T-helper 1 cell treated with Interleukin-12 subunit alpha and Interleukin-12 subunit beta and Interleukin-4 antibody, amounts not matched to agents 30 μg/mL and 1 μg/mL, for 36 hours (primary cell): ENCODE data around the gene TGM1.

Experiments used
- H3K27ac Mint-ChIP-seq: one replicate; pipeline ENCODE4 v1.8.0; 2021; ENCODE audit warnings: mild to moderate bottlenecking, mixed read lengths
- H3K27me3 Mint-ChIP-seq: one replicate; pipeline ENCODE4 v1.8.0; 2021; ENCODE audit warnings: low read depth, mixed read lengths
- H3K36me3 Mint-ChIP-seq: one replicate; pipeline ENCODE4 v1.8.0; 2021; ENCODE audit warnings: low read depth, mixed read lengths
- H3K4me1 Mint-ChIP-seq: one replicate; pipeline ENCODE4 v1.8.0; 2021; ENCODE audit warnings: low read depth, mixed read lengths
- H3K4me3 Mint-ChIP-seq: one replicate; pipeline ENCODE4 v1.8.0; 2021; ENCODE audit warnings: mild to moderate bottlenecking, moderate library complexity, mixed read lengths
- H3K9me3 Mint-ChIP-seq: one replicate; pipeline ENCODE4 v1.8.0; 2021; ENCODE audit warnings: mixed read lengths

The TGM1 gene

GRCh38 chr14:24281636-24282035 is 18.7 kb upstream of the TGM1 start:
- no peaks in the 10 kb centered on the region for H3K9me3 Mint-ChIP-seq
- H3K4me1 Mint-ChIP-seq: peaks cover 19% of the 10 kb centered on the region
- H3K4me3 Mint-ChIP-seq: no peak overlapping the region
- no peak overlapping the region for H3K27ac Mint-ChIP-seq
- peaks cover 2% of the 10 kb centered on the region for H3K36me3 Mint-ChIP-seq
- peaks cover 15% of the 10 kb centered on the region for H3K27me3 Mint-ChIP-seq

- Mint-ChIP-seq H3K9me3 (no peaks in the 10 kb centered on the region), H3K36me3 (peaks cover 2% of the 10 kb centered on the region), H3K4me3 (no peak overlapping the region), H3K4me1 (peaks cover 19% of the 10 kb centered on the region), H3K27ac (peak overlapping the region; percentile 38), H3K27me3 (peaks cover 11% of the 10 kb centered on the region)
Observed at GRCh38 chr14:24280797-24281460, 18.0 kb upstream of the TGM1 start.

GRCh38 chr14:24279301-24280186 is 16.6 kb upstream of the TGM1 start:
- Mint-ChIP-seq H3K4me3 (peak overlapping the region; percentile 14), H3K27me3 (peaks cover 5% of the 10 kb centered on the region), H3K27ac (peak overlapping the region; percentile 70), H3K36me3 (peaks cover 2% of the 10 kb centered on the region), H3K9me3 (no peaks in the 10 kb centered on the region), H3K4me1 (peaks cover 22% of the 10 kb centered on the region)

DNA sequence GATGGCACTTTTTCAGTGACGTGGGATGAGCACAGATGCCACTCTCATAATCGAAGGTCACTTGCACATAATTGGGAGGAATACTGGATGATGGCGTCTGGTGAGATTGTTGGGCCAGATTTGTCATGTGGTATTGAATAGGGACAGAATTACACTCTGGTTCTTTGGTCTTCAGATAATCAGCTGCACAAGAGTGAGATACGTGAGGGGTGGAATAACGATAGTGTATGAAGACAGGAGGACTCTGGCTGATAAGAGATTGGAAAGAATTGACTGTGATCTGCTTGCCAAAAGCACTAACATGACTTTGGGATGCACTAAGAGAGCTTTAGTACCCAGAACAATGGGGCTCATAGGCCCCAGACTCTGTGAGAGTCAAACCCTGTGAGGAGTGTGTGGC is 15.4 kb upstream of the TGM1 start:
- Mint-ChIP-seq H3K36me3 (peaks cover 2% of the 10 kb centered on the region), H3K4me1 (peaks cover 32% of the 10 kb centered on the region), H3K27me3 (no peaks in the 10 kb centered on the region), H3K4me3 (no peak overlapping the region), H3K9me3 (no peaks in the 10 kb centered on the region), H3K27ac (peak overlapping the region; percentile 39)

- Mint-ChIP-seq H3K27me3 (no peaks in the 10 kb centered on the region), H3K4me3 (no peak overlapping the region), H3K36me3 (peaks cover 2% of the 10 kb centered on the region), H3K27ac (no peak overlapping the region), H3K4me1 (peaks cover 36% of the 10 kb centered on the region), H3K9me3 (no peaks in the 10 kb centered on the region)
Observed at GRCh38 chr14:24277606-24278321, 14.8 kb upstream of the TGM1 start.

GRCh38 chr14:24277071-24277470 is 14.1 kb upstream of the TGM1 start:
- Mint-ChIP-seq H3K36me3 (peaks cover 2% of the 10 kb centered on the region), H3K4me3 (no peak overlapping the region), H3K4me1 (peaks cover 43% of the 10 kb centered on the region), H3K27ac (peak overlapping the region; percentile 37), H3K9me3 (no peaks in the 10 kb centered on the region), H3K27me3 (no peaks in the 10 kb centered on the region)

GRCh38 chr14:24274101-24274543 is 11.1 kb upstream of the TGM1 start:
- no peaks in the 10 kb centered on the region for H3K9me3 Mint-ChIP-seq
- H3K27me3 Mint-ChIP-seq: no peaks in the 10 kb centered on the region
- peaks cover 51% of the 10 kb centered on the region for H3K4me1 Mint-ChIP-seq
- H3K27ac Mint-ChIP-seq: peak overlapping the region; percentile 87
- peaks cover 10% of the 10 kb centered on the region for H3K36me3 Mint-ChIP-seq
- H3K4me3 Mint-ChIP-seq: peak overlapping the region; percentile 33

DNA sequence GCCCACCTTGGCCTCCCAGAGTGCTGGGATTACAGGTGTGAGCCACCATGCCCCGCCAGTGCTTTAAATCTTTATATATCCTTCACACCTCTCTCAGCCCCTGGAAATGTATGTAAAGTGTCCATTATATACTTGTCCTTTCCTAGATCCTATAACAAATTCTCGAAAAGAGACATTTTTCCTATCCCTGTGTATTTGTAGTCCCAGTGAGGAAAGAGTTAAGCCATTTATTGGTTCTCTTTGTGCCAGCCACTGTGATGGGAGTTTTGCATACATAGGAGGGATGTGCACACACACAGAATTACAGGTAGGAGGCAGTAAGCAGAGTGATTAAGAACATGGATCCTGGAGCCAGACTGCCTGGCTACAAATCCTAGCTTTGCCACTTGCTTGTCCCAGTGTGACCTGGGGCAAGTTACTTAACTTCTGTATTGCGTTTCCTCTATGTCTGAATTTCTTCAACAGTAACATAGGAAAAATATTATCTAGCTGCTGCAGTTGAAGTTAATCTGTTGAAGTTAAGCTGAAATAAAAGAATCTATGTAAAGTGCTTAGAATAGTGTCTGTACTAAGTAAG is 10.5 kb upstream of the TGM1 start:
- H3K4me1 Mint-ChIP-seq: peaks cover 47% of the 10 kb centered on the region

GRCh38 chr14:24272467-24272866 is 9.5 kb upstream of the TGM1 start:
- Mint-ChIP-seq H3K4me3 (peak overlapping the region; percentile 93), H3K36me3 (peaks cover 12% of the 10 kb centered on the region), H3K27ac (peak overlapping the region; percentile 96), H3K9me3 (no peaks in the 10 kb centered on the region), H3K27me3 (no peaks in the 10 kb centered on the region), H3K4me1 (peaks cover 44% of the 10 kb centered on the region)

More for the DNA sequence above, 10.5 kb upstream of the TGM1 start:
- no peaks in the 10 kb centered on the region for H3K9me3 Mint-ChIP-seq
- H3K27me3 Mint-ChIP-seq: no peaks in the 10 kb centered on the region
- peaks cover 12% of the 10 kb centered on the region for H3K36me3 Mint-ChIP-seq
- H3K27ac Mint-ChIP-seq: peak overlapping the region; percentile 87
- H3K4me3 Mint-ChIP-seq: peak overlapping the region; percentile 41

- Mint-ChIP-seq H3K4me1 (peaks cover 40% of the 10 kb centered on the region), H3K36me3 (peaks cover 15% of the 10 kb centered on the region), H3K27me3 (no peaks in the 10 kb centered on the region), H3K27ac (peak overlapping the region; percentile 96), H3K4me3 (peak overlapping the region; percentile 93), H3K9me3 (no peaks in the 10 kb centered on the region)
Observed at GRCh38 chr14:24271834-24272263, 8.9 kb upstream of the TGM1 start.

DNA sequence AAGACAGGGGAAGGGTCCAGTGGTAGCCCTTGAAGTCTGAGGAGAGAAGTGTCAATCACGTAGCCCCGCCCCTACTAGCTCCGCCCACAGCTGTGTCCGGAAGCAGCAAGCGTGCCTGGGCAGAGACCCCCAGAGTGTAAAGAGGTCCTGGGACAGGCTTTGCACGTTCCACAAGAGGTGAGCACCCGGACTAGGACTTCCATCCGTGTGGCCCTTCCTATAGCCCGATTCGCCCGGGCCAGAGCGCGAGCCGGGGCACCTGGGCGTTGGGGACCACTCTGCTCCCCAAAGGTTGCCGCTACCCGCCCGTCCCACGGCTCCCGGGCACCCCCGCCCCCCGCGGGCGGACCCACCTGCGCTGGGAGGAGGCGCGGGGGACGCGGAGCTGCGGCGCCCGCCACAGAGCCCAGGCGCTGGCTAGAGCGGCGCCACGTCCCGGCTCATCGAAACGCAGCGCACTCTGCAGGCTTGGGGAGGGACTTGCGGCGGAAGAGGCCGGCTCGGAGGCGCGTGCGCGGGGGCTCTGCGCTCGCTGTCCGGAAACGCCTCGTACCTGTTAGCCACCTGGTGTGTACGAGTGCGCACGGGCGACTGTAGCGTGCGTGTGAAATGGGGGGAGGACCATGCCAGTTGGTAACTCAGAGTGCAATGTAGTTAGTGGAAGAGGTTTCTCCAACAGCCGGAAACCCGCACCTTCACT is 8.3 kb upstream of the TGM1 start, which contains the start of gene RABGGTA:
TSS of gene RABGGTA (minus strand) at position 464 of the 700 bp plus-strand sequence. CDS start 482 bp downstream, outside the sequence.
- Mint-ChIP-seq H3K27me3 (no peaks in the 10 kb centered on the region), H3K4me3 (peak within 1 kb of the TSS; percentile 93), H3K27ac (peak within 1 kb of the TSS; percentile 96), H3K36me3 (peaks cover 21% of the 10 kb centered on the region), H3K9me3 (no peaks in the 10 kb centered on the region), H3K4me1 (peaks cover 39% of the 10 kb centered on the region)

DNA sequence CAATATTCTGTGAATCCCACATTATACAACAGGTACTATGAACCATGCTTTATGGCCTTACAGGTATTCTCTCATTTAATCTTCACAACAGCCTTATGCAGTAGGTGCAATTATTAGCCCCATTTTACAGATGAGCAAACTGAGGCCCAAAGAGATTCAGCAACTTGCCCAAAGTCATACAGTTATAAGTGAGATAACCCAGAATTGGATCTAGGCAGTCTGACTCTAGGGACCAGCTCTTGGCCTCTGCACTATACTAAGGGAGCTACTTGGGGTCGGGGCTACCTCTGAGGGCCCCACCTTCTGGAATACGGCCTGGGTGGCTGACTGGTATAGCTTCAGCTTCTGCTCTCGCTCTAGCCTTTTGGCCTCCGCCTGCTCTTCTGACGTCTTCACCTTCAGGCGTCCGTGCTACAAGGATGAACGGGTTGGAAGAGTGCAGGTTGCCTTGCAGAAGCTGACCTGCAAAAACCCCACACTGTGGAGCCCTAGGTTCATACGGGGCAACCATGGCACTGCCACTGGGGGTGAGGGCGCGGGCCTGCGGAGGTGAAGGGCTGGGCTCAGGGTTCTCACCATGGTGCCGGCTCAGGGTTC is 7.7 kb upstream of the TGM1 start:
- Mint-ChIP-seq H3K4me3 (peak overlapping the region; percentile 93), H3K9me3 (no peaks in the 10 kb centered on the region), H3K27me3 (no peaks in the 10 kb centered on the region), H3K36me3 (peaks cover 24% of the 10 kb centered on the region), H3K4me1 (peaks cover 39% of the 10 kb centered on the region), H3K27ac (peak overlapping the region; percentile 95)

DNA sequence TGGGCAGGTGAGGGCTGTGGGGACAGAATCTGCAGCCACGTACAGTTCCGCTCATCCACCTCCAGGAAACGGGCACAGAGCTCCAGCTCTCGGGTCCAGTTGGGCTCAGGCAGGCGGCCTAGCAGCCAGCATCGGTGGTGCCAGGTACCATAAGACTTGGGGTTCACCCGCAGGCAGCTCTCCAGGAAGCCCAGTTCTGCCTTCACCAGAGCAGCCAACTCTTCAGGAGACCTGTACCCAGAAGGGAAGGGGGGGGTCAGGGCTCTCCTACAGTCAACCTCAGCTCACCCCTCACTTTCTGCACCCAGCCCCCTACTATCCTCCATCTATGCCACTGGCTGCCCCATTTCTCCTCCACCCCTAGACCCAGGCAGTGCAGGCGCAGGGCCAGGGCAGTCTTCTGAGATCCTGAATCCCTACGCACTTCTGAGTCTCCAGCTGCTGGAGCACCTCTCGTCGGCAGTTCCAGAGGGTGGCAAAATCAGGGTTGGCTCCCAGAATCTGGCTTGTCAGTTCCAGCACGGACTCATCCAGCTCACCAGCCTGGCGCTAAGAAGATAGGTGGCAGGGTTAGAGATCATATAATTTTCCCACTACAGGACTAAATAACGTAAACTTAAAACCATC is 7.0 kb upstream of the TGM1 start:
- peak overlapping the region; percentile 26 for H3K4me3 Mint-ChIP-seq
- no peak overlapping the region for H3K27ac Mint-ChIP-seq
- H3K27me3 Mint-ChIP-seq: no peaks in the 10 kb centered on the region
- no peaks in the 10 kb centered on the region for H3K9me3 Mint-ChIP-seq
- peaks cover 37% of the 10 kb centered on the region for H3K4me1 Mint-ChIP-seq
- peaks cover 24% of the 10 kb centered on the region for H3K36me3 Mint-ChIP-seq
